ENCODE measurements around the gene GNPNAT1.

GRCh38 chr14:52801014-52801712 lies 9.8 kb upstream of the GNPNAT1 start:
- no peak for TF ChIP-seq CTCF (conservative IDR thresholded peaks at IDR 0.05 in 1 of 2, IDR thresholded peaks at IDR 0.05 in 1 of 2; ENCODE audit: low read depth in 1 of 2, low read length in 2 of 2)
- no peak for TF ChIP-seq EZH2 (IDR thresholded peaks at IDR 0.05; ENCODE audit: low read length, missing control alignments)
